K562 (cell line): ENCODE results near the gene ACOX1. TPM values are rescaled to one million over a fixed set of nuclear protein-coding genes. Genes with fewer than 3 reads are reported as not detected.
A peak's percentile ranks its signal among the peaks of the same experiment; 100 is the strongest.

Source experiments
- ARNT ChIP-seq, 2 experiments: fragments of 450-650 bp; IDR thresholded peaks; 2 replicates each; pipeline ENCODE4 v1.6.1; 2016; ENCODE audit warnings: mild to moderate bottlenecking in 1 of 2
- BCL6 ChIP-seq: fragments of 250-450 bp; sonication (Bioruptor Pico); IDR thresholded peaks from 2 replicates; pipeline ENCODE4 v1.4.0; 2020
- CGGBP1 ChIP-seq: fragments of 250-450 bp; sonication (Bioruptor Pico); IDR thresholded peaks from 2 replicates; pipeline ENCODE4 v1.9.0; 2021; ENCODE audit warnings: mild to moderate bottlenecking
- EHMT2 ChIP-seq: fragments of 450-650 bp; IDR thresholded peaks from 2 replicates; pipeline ENCODE4 v1.6.1; 2018; ENCODE audit warnings: antibody characterized with exemption
- ESRRA ChIP-seq: fragments of 450-650 bp; IDR thresholded peaks from 2 replicates; pipeline ENCODE4 v1.6.1; 2014; ENCODE audit warnings: low read depth, mild to moderate bottlenecking, moderate library complexity, borderline replicate concordance
- FOXO4 ChIP-seq: fragments of 450-650 bp; formaldehyde crosslinking; IDR thresholded peaks from 2 replicates; pipeline ENCODE4 v1.4.0; 2020; ENCODE audit warnings: mild to moderate bottlenecking, moderate library complexity
- KDM5B ChIP-seq: fragments of 200-600 bp; sonication (generic); IDR thresholded peaks from 2 replicates; pipeline ENCODE4 v1.6.1; 2012; ENCODE audit warnings: low read depth, mild to moderate bottlenecking, moderate library complexity, low read length, control low read depth, inconsistent platforms; ENCODE audit not compliant: insufficient replicate concordance
- MEF2D ChIP-seq: conservative IDR thresholded peaks from 2 replicates; pipeline ENCODE4 v1.6.1; 2016; ENCODE audit warnings: low read depth, missing genetic modification characterization, missing compliant biosample characterization
- MLX ChIP-seq, 2 experiments: fragments of 450-650 bp in 1 of 2; sonication (generic) in 1 of 2; formaldehyde crosslinking; conservative IDR thresholded peaks; 2 replicates each; pipeline versions ENCODE4 v1.4.0 to v1.8.1; 2020 to 2022; ENCODE audit warnings: mild to moderate bottlenecking in 1 of 2, missing genetic modification reagents in 1 of 2
- MTA1 ChIP-seq: fragments of 450-650 bp; IDR thresholded peaks from 2 replicates; pipeline ENCODE4 v1.6.1; 2017; ENCODE audit warnings: borderline replicate concordance
- PHTF2 ChIP-seq: fragments of 250-450 bp; sonication (Bioruptor Pico); IDR thresholded peaks from 2 replicates; pipeline ENCODE4 v1.5.0; 2021; ENCODE audit warnings: mild to moderate bottlenecking
- PRMT5 ChIP-seq: sonication (generic); formaldehyde crosslinking; IDR thresholded peaks from 2 replicates; pipeline ENCODE4 v1.5.0; 2020; ENCODE audit warnings: missing genetic modification reagents
- SIRT6 ChIP-seq: IDR thresholded peaks from one replicate; pipeline ENCODE4 v1.6.1; 2012; ENCODE audit warnings: low read depth, mild to moderate bottlenecking, control low read depth, inconsistent platforms, low read length, moderate library complexity
- SMARCE1 ChIP-seq: fragments of 450-650 bp; IDR thresholded peaks from 2 replicates; pipeline ENCODE4 v1.7.1; 2016; ENCODE audit warnings: mild to moderate bottlenecking
- ZBTB43 ChIP-seq: sonication (generic); formaldehyde crosslinking; IDR thresholded peaks from 2 replicates; pipeline ENCODE4 v1.8.0; 2023; ENCODE audit warnings: mild to moderate bottlenecking, missing genetic modification reagents
- ZHX1 ChIP-seq: fragments of 150-350 bp; conservative IDR thresholded peaks from 2 replicates; pipeline ENCODE4 v1.6.1; 2014; ENCODE audit warnings: low read length
- ZNF124 ChIP-seq: sonication (generic); formaldehyde crosslinking; IDR thresholded peaks from 2 replicates; pipeline ENCODE4 v1.8.1; 2022; ENCODE audit warnings: missing genetic modification reagents
- polyA plus RNA-seq, 8 experiments: library from polyadenylated mRNA; depleted of rRNA in 4 of 8; stranded (reverse) in 5 of 8; unstranded in 3 of 8; fragments of >200 nt; fragmentation: Nextera tagmentation in 2 of 8; fragmentation: Illumina TruSeq in 1 of 8; extraction: Ambion mirVana in 2 of 8; extraction: Trizol in 1 of 8; gene quantifications; 2 replicates each; pipeline versions ENCODE4 v1.2.1 to v1.2.3, GENCODE V29; 2011 to 2014; ENCODE audit warnings: inconsistent platforms in 1 of 8, missing spikeins in 1 of 8
- total RNA-seq, 7 experiments: library from RNA; depleted of rRNA in 6 of 7; stranded (reverse); fragments of >200 nt in 6 of 7; fragmentation: Illumina TruSeq in 2 of 7; extraction: Trizol in 2 of 7; gene quantifications; 2 replicates each; pipeline versions ENCODE4 v1.2.1 to v1.2.3, GENCODE V29; 2011 to 2021; ENCODE audit warnings: low replicate concordance in 1 of 7
- TF ChIP-seq, protein P1 (sequence below): fragments of 250-450 bp; sonication (Bioruptor Pico); IDR thresholded peaks from 2 replicates; pipeline ENCODE4 v1.9.0; 2021; ENCODE audit warnings: mild to moderate bottlenecking, inconsistent platforms

Gene ACOX1
- total and polyA plus RNA-seq, 9 of the 15 experiments (the other 6 are each of a cell fraction or from before 2014, with no cell fraction given): 7.8 to 24.1 (median 14.5) TPM

DNA sequence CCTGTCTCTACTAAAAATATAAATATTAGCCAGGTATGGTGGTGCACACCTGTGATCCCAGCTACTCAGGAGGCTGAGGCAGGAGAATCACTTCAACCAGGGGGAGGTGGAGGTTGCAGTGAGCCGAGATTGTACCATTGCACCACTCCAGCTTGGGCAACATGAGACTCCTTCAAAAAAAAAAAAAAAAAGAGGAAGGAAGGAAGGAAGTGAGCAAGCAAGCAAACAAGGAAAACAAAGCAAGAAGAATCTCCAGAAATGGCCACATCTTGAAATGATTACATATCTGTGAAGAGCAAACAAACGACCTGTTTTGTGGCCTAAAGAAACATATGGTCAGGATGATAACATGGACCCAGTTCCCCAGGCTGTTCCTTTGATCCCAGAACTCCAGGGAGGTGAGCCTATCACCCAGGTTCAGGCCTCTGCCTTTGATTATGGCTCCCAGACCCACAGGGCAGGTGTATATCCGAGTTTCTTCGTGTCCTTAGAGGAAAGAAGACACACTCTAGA, 8.9 kb downstream of the ACOX1 start (continued):
- TF ChIP-seq ZHX1 (no peak), BCL6 (CRISPR knock-in tag) (no peak), PRMT5 (no peak), KDM5B (no peak), ZBTB43 (CRISPR knock-in tag) (no peak), MLX (CRISPR knock-in tag; conservative IDR thresholded peaks at IDR 0.05) (no peak), SIRT6 (no peak), MEF2D (tag) (peak; percentile 80; the same call in 1 of the 2 replicates), ESRRA (peak; percentile 75; the same call in 1 of the 2 replicates), CGGBP1 (CRISPR knock-in tag) (no peak), FOXO4 (CRISPR knock-in tag) (no peak), SMARCE1 (peak; percentile 99), EHMT2 (peak; percentile 56; the same call in 1 of the 2 replicates), PHTF2 (CRISPR knock-in tag) (no peak), ZNF124 (CRISPR knock-in tag) (no peak), ARNT (IDR thresholded peaks at IDR 0.05) (peak; percentile 64 to 77; a peak in 3 of 4 replicates), MTA1 (peak; percentile 79)
- TF ChIP-seq, protein P1, sequence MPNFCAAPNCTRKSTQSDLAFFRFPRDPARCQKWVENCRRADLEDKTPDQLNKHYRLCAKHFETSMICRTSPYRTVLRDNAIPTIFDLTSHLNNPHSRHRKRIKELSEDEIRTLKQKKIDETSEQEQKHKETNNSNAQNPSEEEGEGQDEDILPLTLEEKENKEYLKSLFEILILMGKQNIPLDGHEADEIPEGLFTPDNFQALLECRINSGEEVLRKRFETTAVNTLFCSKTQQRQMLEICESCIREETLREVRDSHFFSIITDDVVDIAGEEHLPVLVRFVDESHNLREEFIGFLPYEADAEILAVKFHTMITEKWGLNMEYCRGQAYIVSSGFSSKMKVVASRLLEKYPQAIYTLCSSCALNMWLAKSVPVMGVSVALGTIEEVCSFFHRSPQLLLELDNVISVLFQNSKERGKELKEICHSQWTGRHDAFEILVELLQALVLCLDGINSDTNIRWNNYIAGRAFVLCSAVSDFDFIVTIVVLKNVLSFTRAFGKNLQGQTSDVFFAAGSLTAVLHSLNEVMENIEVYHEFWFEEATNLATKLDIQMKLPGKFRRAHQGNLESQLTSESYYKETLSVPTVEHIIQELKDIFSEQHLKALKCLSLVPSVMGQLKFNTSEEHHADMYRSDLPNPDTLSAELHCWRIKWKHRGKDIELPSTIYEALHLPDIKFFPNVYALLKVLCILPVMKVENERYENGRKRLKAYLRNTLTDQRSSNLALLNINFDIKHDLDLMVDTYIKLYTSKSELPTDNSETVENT (CRISPR knock-in tag): no peak
